NCI-H2107 (cell line): ENCODE results near the gene SIK3.
"Not testable (repeated sequence)": the region's sequence is repeated elsewhere in the genome, so short reads cannot be mapped to it uniquely, and the experiment has no call there.

Experiments used
- DNase-seq: peaks from one replicate; lab custom pipeline; 2025; lab: John Stamatoyannopoulos, UW

SIK3 gene

GRCh38 chr11:116838321-116839084, 259.7 kb downstream of the SIK3 start:
- DNase-seq: no peak

DNA sequence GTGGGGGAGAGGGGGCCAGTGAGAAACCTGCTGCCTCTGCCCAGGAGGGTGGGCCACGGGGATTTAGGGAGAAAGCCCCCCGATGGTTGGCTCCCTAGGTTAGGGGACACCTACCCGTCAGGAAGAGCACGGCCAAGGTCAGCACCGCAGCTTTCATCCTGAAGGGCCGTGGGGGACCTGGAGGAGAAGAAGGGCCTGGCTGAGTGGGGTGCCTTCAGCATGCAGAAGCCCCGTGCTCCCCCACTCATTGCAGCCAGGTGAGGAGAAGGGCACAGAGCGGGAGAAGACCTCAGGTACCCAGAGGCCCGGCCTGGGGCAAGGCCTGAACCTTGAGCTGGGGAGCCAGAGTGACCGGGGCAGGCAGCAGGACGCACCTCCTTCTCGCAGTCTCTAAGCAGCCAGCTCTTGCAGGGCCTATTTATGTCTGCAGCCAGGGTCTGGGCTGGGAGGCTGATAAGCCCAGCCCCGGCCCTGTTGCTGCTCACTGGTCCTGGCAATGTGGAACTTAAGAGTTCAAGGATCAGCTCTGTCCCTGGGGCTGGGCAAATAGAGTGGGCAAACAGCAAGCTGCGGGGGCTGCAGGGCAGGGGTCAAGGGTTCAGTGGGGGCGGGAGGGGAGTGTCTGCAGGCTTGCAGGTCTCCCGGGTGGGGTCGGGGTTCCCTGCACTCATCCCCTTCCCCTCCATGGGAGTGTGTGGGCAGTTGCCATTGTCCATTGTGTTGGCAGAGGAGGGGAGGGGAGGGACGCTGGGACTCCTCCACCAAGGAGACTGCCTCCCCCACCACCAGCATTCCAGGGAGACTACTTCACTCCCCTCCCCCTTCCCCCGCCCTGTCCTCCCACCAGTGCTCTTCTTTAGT, 260.8 kb downstream of the SIK3 start, which contains the start of gene APOA1:
Gene APOA1 (minus strand): TSS at position 392 of the 861 bp plus-strand sequence. CDS start 235 bp downstream, at position 157.
- DNase-seq: no peak

- DNase-seq: no peak
These were observed 261.6 kb downstream of the SIK3 start for GRCh38 chr11:116836632-116836991.

DNA sequence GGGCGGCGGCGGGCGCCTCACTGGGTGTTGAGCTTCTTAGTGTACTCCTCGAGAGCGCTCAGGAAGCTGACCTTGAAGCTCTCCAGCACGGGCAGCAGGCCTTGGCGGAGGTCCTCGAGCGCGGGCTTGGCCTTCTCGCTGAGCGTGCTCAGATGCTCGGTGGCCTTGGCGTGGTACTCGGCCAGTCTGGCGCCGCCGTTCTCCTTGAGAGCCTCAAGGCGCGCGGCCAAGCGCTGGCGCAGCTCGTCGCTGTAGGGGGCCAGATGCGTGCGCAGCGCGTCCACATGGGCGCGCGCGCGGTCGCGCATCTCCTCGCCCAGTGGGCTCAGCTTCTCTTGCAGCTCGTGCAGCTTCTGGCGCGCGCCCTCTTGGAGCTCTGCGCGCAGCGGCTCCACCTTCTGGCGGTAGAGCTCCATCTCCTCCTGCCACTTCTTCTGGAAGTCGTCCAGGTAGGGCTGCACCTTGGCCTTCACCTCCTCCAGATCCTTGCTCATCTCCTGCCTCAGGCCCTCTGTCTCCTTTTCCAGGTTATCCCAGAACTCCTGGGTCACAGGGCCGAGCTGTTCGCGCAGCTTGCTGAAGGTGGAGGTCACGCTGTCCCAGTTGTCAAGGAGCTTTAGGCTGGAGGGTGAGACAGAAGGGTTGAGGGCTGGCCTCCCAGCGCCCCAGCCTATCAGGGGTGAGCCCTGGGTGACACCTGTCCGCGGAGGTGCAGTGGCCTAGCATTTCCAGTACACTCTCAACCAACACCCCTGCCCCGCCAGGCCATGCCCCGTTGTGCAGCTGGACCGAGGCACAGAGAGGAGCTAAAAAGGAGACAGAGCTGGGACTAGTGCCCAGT, 262.2 kb downstream of the SIK3 start:
- peak; percentile 75 for DNase-seq

GRCh38 chr11:116835042-116835772, 263.0 kb downstream of the SIK3 start:
- no peak for DNase-seq

DNA sequence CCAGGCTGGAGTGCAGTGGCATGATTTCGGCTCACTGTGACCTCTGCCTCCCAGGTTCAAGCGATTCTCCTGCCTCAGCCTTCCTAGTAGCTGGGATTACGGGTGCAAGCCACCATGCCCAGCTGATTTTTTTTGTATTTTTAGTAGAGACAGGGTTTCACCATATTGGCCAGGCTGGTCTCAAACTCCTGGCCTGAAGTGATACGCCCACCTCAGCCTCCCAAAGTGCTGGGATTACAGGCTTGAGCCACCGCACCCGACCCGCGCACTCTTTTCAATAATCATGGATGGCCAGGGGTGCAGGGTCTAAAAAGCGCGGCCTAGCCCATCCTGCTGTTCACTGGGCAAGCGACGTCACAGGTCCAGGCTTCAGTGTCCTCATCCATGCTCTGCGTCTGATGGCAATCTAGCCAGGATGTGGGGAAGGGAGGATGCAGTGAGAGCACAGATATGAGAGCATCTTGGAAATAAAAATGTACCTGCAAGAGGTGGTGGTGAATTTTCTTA, 263.6 kb downstream of the SIK3 start:
- DNase-seq: not testable (repeated sequence)

DNA sequence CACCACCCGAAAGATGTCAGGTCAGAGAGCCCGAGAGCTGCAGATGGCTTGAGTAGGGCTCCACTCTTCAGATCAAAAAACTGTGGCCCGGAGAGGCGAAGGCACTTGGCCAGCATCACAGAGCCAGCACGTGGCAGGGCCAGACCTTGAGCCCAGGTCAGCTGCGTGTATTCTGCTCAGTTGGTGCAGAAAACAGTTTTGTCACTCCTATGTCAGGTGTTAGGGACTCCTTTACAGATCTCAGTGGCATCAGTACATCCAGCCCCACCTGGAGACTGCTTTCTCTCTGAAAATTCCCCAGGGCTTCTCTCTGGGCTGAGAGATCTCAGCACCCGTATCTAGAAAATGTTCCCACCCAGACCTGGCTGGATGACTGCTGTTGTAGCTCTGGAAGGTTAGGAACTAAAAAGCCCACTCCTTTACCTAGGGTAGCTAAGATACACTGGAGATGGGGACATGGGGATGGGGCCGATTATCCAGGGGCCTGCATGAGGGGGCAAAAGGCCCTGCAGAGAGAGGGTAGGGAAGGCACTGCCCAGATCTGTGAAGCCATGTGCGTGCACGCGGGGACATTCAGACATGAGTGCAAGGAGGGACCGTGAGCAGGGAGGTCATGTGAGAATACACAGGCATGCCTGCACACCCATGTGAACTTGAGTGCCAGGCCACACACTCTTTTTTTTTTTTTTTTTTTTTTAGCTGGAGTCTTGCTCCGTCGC, 264.3 kb downstream of the SIK3 start:
- no peak for DNase-seq

DNA sequence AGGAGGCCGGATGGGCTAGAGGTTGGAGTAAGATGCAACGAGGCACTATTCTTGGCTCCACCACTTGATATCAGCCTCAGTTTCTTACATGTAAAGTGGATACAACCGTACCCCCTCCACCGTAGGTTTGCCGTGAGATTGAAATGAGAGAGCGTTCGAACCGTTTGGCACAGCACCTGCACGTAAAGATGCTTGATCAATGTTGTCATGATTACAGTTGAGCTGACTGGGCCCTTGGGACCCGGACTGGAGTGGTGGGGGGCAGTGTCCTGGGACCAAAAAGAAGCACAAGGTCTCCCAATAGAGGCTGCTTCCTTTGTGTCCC, 264.8 kb downstream of the SIK3 start:
- DNase-seq: no peak

- DNase-seq: no peak
These were observed 265.6 kb downstream of the SIK3 start for GRCh38 chr11:116832350-116833290.

- no peak for DNase-seq
These were observed 266.4 kb downstream of the SIK3 start for GRCh38 chr11:116831790-116832349.

- DNase-seq: no peak
These were observed 267.9 kb downstream of the SIK3 start for GRCh38 chr11:116830184-116830912.

DNA sequence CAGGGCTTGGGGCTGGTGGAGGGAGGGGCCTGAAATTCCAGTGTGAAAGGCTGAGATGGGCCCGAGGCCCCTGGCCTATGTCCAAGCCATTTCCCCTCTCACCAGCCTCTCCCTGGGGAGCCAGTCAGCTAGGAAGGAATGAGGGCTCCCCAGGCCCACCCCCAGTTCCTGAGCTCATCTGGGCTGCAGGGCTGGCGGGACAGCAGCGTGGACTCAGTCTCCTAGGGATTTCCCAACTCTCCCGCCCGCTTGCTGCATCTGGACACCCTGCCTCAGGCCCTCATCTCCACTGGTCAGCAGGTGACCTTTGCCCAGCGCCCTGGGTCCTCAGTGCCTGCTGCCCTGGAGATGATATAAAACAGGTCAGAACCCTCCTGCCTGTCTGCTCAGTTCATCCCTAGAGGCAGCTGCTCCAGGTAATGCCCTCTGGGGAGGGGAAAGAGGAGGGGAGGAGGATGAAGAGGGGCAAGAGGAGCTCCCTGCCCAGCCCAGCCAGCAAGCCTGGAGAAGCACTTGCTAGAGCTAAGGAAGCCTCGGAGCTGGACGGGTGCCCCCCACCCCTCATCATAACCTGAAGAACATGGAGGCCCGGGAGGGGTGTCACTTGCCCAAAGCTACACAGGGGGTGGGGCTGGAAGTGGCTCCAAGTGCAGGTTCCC, 268.6 kb downstream of the SIK3 start, which contains the start of gene APOC3:
Gene APOC3 (plus strand): TSS at position 383 of the 659 bp plus-strand sequence. CDS start 676 bp downstream, outside the sequence.
- no peak for DNase-seq

DNA sequence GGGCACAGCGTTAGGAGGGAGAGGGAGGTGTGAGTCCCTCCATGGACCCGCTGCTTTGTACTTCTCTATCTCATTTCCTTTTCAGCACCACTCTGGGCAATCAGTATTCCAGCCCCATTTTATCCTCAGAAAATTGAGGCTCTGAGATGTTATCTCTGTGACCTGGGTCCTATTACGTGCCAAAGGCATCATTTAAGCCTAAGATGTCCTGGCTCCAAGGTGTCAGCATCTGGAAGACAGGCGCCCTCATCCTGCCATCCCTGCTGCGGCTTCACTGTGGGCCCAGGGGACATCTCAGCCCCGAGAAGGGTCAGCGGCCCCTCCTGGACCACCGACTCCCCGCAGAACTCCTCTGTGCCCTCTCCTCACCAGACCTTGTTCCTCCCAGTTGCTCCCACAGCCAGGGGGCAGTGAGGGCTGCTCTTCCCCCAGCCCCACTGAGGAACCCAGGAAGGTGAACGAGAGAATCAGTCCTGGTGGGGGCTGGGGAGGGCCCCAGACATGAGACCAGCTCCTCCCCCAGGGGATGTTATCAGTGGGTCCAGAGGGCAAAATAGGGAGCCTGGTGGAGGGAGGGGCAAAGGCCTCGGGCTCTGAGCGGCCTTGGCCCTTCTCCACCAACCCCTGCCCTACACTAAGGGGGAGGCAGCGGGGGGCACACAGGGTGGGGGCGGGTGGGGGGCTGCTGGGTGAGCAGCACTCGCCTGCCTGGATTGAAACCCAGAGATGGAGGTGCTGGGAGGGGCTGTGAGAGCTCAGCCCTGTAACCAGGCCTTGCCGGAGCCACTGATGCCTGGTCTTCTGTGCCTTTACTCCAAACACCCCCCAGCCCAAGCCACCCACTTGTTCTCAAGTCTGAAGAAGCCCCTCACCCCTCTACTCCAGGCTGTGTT, 269.4 kb downstream of the SIK3 start:
- no peak for DNase-seq

DNA sequence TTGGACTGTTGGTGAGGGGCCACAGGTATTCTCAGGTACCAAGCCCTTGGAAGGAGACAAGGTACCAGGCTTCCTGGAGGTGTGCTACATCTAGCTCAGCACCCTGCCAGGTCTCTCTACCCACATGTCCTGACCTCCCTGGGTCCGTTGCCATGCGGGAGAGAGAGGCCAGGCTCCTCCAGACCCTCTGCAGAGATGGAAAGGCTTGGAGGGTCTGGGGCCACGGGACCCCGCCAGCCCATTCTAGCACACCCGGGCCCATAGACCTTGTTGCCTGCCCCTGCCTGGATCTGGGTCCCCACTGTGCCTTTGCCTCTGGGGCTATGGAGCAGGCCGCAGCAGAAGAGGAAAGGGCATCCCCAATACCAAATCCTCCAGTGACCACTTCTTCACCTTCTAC, 270.8 kb downstream of the SIK3 start:
- no peak for DNase-seq

- DNase-seq: no peak
These were observed 271.3 kb downstream of the SIK3 start for GRCh38 chr11:116826751-116827431.
